Omental fat pad (tissue), 4 donors: ENCODE data around the gene SCG5. TPM values are rescaled to one million over a fixed set of nuclear protein-coding genes. Genes with fewer than 3 reads are reported as not detected.

Experiments used
- ATAC-seq: fragments of 150-250 bp; one replicate; pipeline ENCODE4 v1.9.1; 2016; ENCODE audit warnings: mild to moderate bottlenecking, moderate library complexity; ENCODE audit not compliant: low FRiP score
- DNase-seq: peaks from one replicate; pipeline ENCODE4 v3.0.0-alpha.2; 2019; ENCODE audit warnings: low spot score
- total RNA-seq, 4 donors: library from RNA; depleted of rRNA; stranded (reverse); fragments of >200 nt; gene quantifications; one replicate each; pipeline ENCODE4 v1.1.0, GENCODE V29; 2016
- TF ChIP-seq, protein P1 (sequence below), 3 donors: fragments of 450-650 bp; IDR thresholded peaks; one replicate each; pipeline ENCODE4 v1.5.1; 2016 to 2017; ENCODE audit warnings: antibody characterized with exemption in 3 of 3, mild to moderate bottlenecking in 3 of 3, moderate library complexity in 2 of 3

Gene SCG5
- total RNA-seq, 4 donors from 2014 or later, result 2.1 to 3.4 TPM; not detected in 2

DNA sequence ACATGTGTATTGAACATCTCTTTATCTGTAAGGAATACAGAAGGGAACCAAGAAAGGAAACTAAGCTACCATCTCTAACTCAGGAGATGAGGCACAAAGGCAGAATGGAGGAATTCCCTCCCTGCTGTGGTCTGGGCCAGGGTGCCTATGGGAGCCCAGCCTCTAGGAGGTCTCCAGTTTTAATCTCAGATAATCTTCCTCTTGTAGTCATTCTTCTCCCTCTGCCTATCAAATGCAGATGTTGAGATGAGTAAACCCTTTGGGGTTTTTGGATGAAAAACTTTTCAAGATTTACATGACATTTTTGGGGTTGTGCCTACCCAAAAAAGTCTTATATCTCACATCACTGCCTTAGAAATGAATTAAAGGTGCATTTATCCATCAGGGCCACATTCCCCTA, 23.3 kb downstream of the SCG5 start:
- DNase-seq (no peak), ATAC-seq (no peak)
- TF ChIP-seq, protein P1, sequence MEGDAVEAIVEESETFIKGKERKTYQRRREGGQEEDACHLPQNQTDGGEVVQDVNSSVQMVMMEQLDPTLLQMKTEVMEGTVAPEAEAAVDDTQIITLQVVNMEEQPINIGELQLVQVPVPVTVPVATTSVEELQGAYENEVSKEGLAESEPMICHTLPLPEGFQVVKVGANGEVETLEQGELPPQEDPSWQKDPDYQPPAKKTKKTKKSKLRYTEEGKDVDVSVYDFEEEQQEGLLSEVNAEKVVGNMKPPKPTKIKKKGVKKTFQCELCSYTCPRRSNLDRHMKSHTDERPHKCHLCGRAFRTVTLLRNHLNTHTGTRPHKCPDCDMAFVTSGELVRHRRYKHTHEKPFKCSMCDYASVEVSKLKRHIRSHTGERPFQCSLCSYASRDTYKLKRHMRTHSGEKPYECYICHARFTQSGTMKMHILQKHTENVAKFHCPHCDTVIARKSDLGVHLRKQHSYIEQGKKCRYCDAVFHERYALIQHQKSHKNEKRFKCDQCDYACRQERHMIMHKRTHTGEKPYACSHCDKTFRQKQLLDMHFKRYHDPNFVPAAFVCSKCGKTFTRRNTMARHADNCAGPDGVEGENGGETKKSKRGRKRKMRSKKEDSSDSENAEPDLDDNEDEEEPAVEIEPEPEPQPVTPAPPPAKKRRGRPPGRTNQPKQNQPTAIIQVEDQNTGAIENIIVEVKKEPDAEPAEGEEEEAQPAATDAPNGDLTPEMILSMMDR (IDR thresholded peaks at IDR 0.05), result no peak

DNA sequence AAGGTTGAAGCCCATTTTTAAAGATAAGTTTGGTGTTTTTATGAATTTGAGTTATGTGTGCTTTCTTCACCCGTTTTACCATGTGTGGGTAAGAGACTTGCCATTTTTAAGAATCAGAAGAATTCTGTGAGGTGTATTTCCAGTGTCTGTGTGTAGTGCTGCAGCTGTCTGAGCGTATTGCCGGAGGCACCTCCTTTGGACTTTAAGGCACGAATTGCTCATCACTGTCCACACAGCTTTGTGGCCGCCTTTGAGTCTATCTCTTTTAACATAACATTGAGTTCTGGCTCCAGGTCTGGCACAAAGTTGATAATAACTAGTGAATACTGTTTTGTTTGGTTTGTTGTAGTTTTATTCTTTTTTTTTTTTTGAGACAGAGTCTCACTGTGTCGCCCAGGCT, 25.8 kb downstream of the SCG5 start:
- DNase-seq, result no peak
- ATAC-seq, result no peak
- TF ChIP-seq, protein P1 (IDR thresholded peaks at IDR 0.05), result no peak

- ATAC-seq (no peak), DNase-seq (no peak)
- TF ChIP-seq, protein P1 (IDR thresholded peaks at IDR 0.05), result no peak
These were observed 27.4 kb downstream of the SCG5 start for GRCh38 chr15:32668942-32669341.

- ATAC-seq, result no peak
- TF ChIP-seq, protein P1 (IDR thresholded peaks at IDR 0.05), result no peak
- no peak for DNase-seq
These were observed 28.5 kb downstream of the SCG5 start for GRCh38 chr15:32669896-32670611.

GRCh38 chr15:32670623-32671022, 29.1 kb downstream of the SCG5 start:
- TF ChIP-seq, protein P1 (IDR thresholded peaks at IDR 0.05), result no peak
- no peak for ATAC-seq
- no peak for DNase-seq

DNA sequence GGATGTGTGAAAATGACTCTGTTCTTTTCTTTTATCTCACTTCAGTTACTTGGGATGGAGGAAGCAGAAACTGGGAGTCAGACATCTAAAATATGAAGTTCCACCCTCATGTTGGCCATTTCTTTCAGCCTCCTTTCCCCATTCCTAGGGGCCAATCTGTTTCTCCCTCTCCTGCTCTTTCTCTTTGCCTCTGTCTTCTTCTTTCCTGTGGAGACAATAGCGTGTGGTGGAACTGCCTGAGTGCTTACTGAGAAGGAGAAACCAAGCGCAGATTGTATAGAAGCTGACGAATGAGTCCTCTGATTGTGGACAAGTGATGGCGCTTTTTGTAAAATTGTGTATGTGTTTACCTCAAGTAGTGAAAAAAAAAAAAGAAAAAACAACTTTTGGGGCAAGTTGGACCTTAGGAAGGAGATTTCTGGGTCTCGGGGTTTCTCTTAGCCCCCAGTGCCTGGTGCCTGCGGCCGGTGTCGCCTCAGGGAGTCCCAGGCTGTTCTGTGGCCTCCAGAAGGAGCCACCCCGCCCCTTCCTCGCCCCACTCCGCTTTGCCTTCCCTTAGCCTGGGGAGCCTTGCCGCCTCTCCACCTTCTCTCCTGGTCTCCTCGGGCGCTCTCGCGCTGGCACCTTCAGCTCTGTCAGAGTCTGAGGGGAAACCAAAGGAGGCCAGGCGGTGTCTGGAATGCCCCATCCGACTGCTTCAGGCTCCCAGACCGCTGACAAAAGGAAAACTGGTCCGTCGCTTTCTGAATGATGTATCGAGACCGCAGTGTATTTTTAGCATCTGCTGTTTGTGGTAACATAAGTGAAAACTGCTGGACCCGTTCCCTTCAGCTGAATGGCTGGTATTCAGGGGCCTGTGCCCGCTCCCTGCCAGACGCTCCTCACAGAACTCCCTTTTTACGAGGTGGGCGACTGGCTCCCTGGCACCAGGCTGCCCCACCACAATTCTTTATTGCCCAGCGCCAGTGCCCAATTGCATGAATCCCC, 30.1 kb downstream of the SCG5 start:
- TF ChIP-seq, protein P1 (IDR thresholded peaks at IDR 0.05), result no peak
- no peak for ATAC-seq

More for the DNA sequence above, 30.1 kb downstream of the SCG5 start:
- DNase-seq, result no peak
